ENCODE measurements around the gene COX6A2.

GRCh38 chr16:31428279-31428597 is at the start of gene COX6A2:
- no peak for TF ChIP-seq GATA2 (IDR thresholded peaks at IDR 0.05; ENCODE audit: low read depth, low read length)
- no peak for TF ChIP-seq GATA3 (IDR thresholded peaks at IDR 0.05; ENCODE audit: low read depth, low read length)
